ENCODE results near the gene CFAP74. TPM values are rescaled to one million over a fixed set of nuclear protein-coding genes. Genes with fewer than 3 reads are reported as not detected.
A peak's percentile ranks its signal among the peaks of the same experiment; 100 is the strongest.

Gene CFAP74
- total and polyA plus RNA-seq, 2 donors (not counting 3 experiments of a cell fraction or from before 2014, with no cell fraction given), result not detected

DNA sequence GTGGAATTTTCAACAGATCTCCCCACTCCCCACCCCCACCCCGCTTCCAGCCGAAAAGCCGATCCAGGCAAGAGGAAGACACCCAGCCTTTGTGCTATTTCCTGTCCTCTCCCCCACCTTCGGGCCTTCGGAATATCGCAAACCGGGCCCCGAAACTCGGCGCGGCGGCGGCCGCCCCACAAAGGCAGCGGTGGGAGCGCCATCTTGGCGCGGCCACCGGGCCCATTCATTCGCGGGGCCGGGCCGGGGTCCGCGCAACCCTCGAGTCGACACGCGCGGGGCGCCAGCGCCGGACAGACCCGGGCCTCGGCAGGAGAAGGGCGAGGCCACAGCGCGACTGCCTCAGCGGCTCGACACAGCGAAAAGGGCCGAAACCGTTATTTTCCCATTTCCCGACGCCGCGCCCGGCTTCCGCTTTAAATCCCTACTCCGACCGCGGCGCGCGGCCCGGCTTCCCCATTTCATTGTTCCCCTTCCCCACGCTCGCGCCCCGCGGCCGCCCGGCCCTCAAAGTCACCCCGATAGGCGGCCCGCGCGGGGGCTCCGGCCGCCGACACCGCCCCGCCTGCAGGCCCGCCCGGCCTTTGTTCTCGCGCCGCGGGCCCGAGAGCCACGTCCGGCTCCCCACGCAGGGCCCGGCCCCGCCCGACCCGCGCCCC lies 113.6 kb downstream of the CFAP74 start:
- POLR2A ChIA-PET, result no interaction called here
- Histone ChIP-seq H3K9me1 (replicated peaks; ENCODE audit: control insufficient read depth, extremely low read depth, insufficient read depth, low read length) (no peaks in the 10 kb centered on the region), H3K36me3 (ENCODE audit: control insufficient read depth in 2 of 2, extremely low read depth in 1 of 2, insufficient read depth in 2 of 2, low read length in 2 of 2) (no peaks in the 10 kb centered on the region), H3K79me2 (ENCODE audit: control insufficient read depth, insufficient read depth, low read length) (peaks cover 54% of the 10 kb centered on the region), H4K20me1 (replicated peaks; ENCODE audit: control insufficient read depth, extremely low read depth, insufficient read depth, low read length) (peaks cover 15% of the 10 kb centered on the region), H3K27me3 (ENCODE audit: control insufficient read depth in 2 of 2, insufficient read depth in 2 of 2, low read length in 2 of 2) (no peaks in the 10 kb centered on the region), H3K4me2 (ENCODE audit: insufficient read depth, low read length) (peak overlapping the region; percentile 97), H3K27ac (ENCODE audit: insufficient read depth, low read depth, low read length) (peak overlapping the region; percentile 83), H3K9ac (replicated peaks; ENCODE audit: extremely low read depth, insufficient read depth, low read length) (peak overlapping the region; percentile 96), H3K9me3 (replicated peaks; ENCODE audit: control insufficient read depth, insufficient read depth, low read length) (no peaks in the 10 kb centered on the region), H3K4me3 (replicated peaks in 1 of 3; ENCODE audit: insufficient read depth in 1 of 3, low read depth in 1 of 3, low read length in 3 of 3) (peak overlapping the region; percentile 79 to 99 (median 99)), H3K4me1 (ENCODE audit: control insufficient read depth, extremely low read depth, insufficient read depth, low read length) (peaks cover 22% of the 10 kb centered on the region), H2AFZ (ENCODE audit: low read depth, low read length) (no peak overlapping the region)
- dilution Hi-C loops (cut with MboI; ENCODE audit: extremely low pct_ligation_motif_present, low sequenced_read_pairs), result no loop called here
- CTCF ChIA-PET, result interaction anchor here (1.4 kb wide), 1 partner anchor 31 kb away, joined by 4 read pairs; no protein-coding TSS in a partner anchor
- TF ChIP-seq, protein P1, sequence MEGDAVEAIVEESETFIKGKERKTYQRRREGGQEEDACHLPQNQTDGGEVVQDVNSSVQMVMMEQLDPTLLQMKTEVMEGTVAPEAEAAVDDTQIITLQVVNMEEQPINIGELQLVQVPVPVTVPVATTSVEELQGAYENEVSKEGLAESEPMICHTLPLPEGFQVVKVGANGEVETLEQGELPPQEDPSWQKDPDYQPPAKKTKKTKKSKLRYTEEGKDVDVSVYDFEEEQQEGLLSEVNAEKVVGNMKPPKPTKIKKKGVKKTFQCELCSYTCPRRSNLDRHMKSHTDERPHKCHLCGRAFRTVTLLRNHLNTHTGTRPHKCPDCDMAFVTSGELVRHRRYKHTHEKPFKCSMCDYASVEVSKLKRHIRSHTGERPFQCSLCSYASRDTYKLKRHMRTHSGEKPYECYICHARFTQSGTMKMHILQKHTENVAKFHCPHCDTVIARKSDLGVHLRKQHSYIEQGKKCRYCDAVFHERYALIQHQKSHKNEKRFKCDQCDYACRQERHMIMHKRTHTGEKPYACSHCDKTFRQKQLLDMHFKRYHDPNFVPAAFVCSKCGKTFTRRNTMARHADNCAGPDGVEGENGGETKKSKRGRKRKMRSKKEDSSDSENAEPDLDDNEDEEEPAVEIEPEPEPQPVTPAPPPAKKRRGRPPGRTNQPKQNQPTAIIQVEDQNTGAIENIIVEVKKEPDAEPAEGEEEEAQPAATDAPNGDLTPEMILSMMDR (IDR thresholded peaks at IDR 0.05; ENCODE audit: extremely low read depth in 1 of 2, insufficient read depth in 1 of 2, low read depth in 1 of 2, low read length in 2 of 2), result no peak
- no peak for TF ChIP-seq JUN (IDR thresholded peaks at IDR 0.05; ENCODE audit: borderline replicate concordance, insufficient read depth, insufficient read length, low read depth)
- TF ChIP-seq FOS (IDR thresholded peaks at IDR 0.05; ENCODE audit: borderline replicate concordance, insufficient read depth, low read length), result no peak
- TF ChIP-seq GATA2 (IDR thresholded peaks at IDR 0.05; ENCODE audit: insufficient read depth, insufficient read length, low read depth, low read length), result no peak
- TF ChIP-seq POLR2A (IDR thresholded peaks at IDR 0.05; ENCODE audit: low read depth, low read length), result peak; percentile 62
- TF ChIP-seq MYC (IDR thresholded peaks at IDR 0.05; ENCODE audit: low read depth, low read length), result no peak
- no peak for TF ChIP-seq POLR2AphosphoS5 (IDR thresholded peaks at IDR 0.05; ENCODE audit: insufficient read depth, low read depth, low read length)
- TF ChIP-seq, protein P2, sequence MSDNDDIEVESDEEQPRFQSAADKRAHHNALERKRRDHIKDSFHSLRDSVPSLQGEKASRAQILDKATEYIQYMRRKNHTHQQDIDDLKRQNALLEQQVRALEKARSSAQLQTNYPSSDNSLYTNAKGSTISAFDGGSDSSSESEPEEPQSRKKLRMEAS (IDR thresholded peaks at IDR 0.05; ENCODE audit: insufficient read depth, insufficient read length), result no peak
- FAIRE-seq, result peak; percentile 50
- peak; percentile 36 for DNase-seq (ENCODE audit: low read depth, low spot score)
- TSS peak; percentile 85 for BruUV-seq (replicated peaks)
- intact Hi-C loops (cut with micrococcal nuclease), result loop anchor here (5.0 kb wide), 1 partner anchor 43 kb away; no protein-coding TSS in a partner anchor

Measured in endothelial cell of umbilical vein (primary cell).